H9 (cell line): Measurements from ENCODE around the gene VARS1. TPM values are rescaled to one million over a fixed set of nuclear protein-coding genes. Genes with fewer than 3 reads are reported as not detected.
A peak's percentile ranks its signal among the peaks of the same experiment; 100 is the strongest.

Experiments used
- DNase-seq: peaks from one replicate; pipeline ENCODE4 v3.0.0-alpha.2; 2017
- H2AFZ ChIP-seq: one replicate; pipeline ENCODE4 v1.6.1; 2013; ENCODE audit warnings: mild to moderate bottlenecking, low read length, control low read depth, moderate library complexity
- H2AK5ac ChIP-seq: 2 replicates; pipeline ENCODE4 v1.6.1; 2013; ENCODE audit warnings: low read length, control low read depth, mixed read lengths; ENCODE audit not compliant: insufficient read length
- H2BK120ac ChIP-seq: one replicate; pipeline ENCODE4 v1.6.1; 2013; ENCODE audit warnings: low read depth, mild to moderate bottlenecking, low read length, control low read depth, inconsistent platforms; ENCODE audit not compliant: poor library complexity, severe bottlenecking
- H2BK12ac ChIP-seq: 2 replicates; pipeline ENCODE4 v1.6.1; 2013; ENCODE audit warnings: low read length, control low read depth, mixed read lengths, low read depth; ENCODE audit not compliant: insufficient read length
- H2BK15ac ChIP-seq: 2 replicates; pipeline ENCODE4 v1.6.1; 2013; ENCODE audit warnings: low read depth, low read length, control low read depth
- H2BK20ac ChIP-seq: one replicate; pipeline ENCODE4 v1.6.1; 2013; ENCODE audit warnings: low read depth, mild to moderate bottlenecking, low read length, control low read depth, inconsistent platforms; ENCODE audit not compliant: poor library complexity, severe bottlenecking
- H2BK5ac ChIP-seq: 2 replicates; pipeline ENCODE4 v1.6.1; 2013; ENCODE audit warnings: low read length, control low read depth, mixed read lengths; ENCODE audit not compliant: insufficient read length
- H3K14ac ChIP-seq: 2 replicates; pipeline ENCODE4 v1.6.1; 2013; ENCODE audit warnings: low read length, control low read depth; ENCODE audit not compliant: insufficient read depth
- H3K18ac ChIP-seq: 2 replicates; pipeline ENCODE4 v1.6.1; 2013; ENCODE audit warnings: low read depth, mild to moderate bottlenecking, mixed read lengths, low read length, control low read depth; ENCODE audit not compliant: insufficient read length
- H3K23ac ChIP-seq: 2 replicates; pipeline ENCODE4 v1.6.1; 2013; ENCODE audit warnings: low read length, control low read depth, mixed read lengths, low read depth; ENCODE audit not compliant: insufficient read length
- H3K23me2 ChIP-seq: 2 replicates; pipeline ENCODE4 v1.6.1; 2013; ENCODE audit warnings: low read depth, mild to moderate bottlenecking, mixed read lengths, low read length, control low read depth; ENCODE audit not compliant: insufficient read length, poor library complexity, severe bottlenecking
- H3K27ac ChIP-seq: 2 replicates; pipeline ENCODE4 v1.5.1; 2013; ENCODE audit warnings: low read length, control low read depth, mixed read lengths, low read depth; ENCODE audit not compliant: insufficient read length
- H3K27me3 ChIP-seq: 2 replicates; pipeline ENCODE4 v1.6.1; 2013; ENCODE audit warnings: low read length, control low read depth, inconsistent platforms; ENCODE audit not compliant: insufficient read depth
- H3K4ac ChIP-seq: 2 replicates; pipeline ENCODE4 v1.6.1; 2013; ENCODE audit warnings: low read depth, mild to moderate bottlenecking, control low read depth, inconsistent platforms, low read length, moderate library complexity
- H3K4me1 ChIP-seq: 2 replicates; pipeline ENCODE4 v1.6.1; 2013; ENCODE audit warnings: low read length, control low read depth, inconsistent platforms; ENCODE audit not compliant: insufficient read depth
- H3K4me2 ChIP-seq: 2 replicates; pipeline ENCODE4 v1.6.1; 2013; ENCODE audit warnings: low read length, control low read depth, mixed read lengths; ENCODE audit not compliant: insufficient read length, insufficient read depth
- H3K56ac ChIP-seq: 2 replicates; pipeline ENCODE4 v1.6.1; 2013; ENCODE audit warnings: low read depth, mild to moderate bottlenecking, mixed read lengths, low read length, control low read depth; ENCODE audit not compliant: insufficient read length
- H3K79me1 ChIP-seq: 2 replicates; pipeline ENCODE4 v1.6.1; 2013; ENCODE audit warnings: low read depth, mild to moderate bottlenecking, moderate library complexity, low read length, control low read depth, inconsistent platforms; ENCODE audit not compliant: insufficient read depth, poor library complexity, severe bottlenecking
- H3K79me2 ChIP-seq: 2 replicates; pipeline ENCODE4 v1.6.1; 2013; ENCODE audit warnings: low read length, control low read depth, inconsistent platforms; ENCODE audit not compliant: insufficient read depth
- H3K9ac ChIP-seq: 2 replicates; pipeline ENCODE4 v1.6.1; 2013; ENCODE audit warnings: low read length, control low read depth, mixed read lengths; ENCODE audit not compliant: insufficient read length; ENCODE audit errors: extremely low read depth
- H3K9me3 ChIP-seq: one replicate; pipeline ENCODE4 v1.6.1; 2013; ENCODE audit warnings: low read depth, low read length, inconsistent platforms; ENCODE audit not compliant: control insufficient read depth
- H3T11ph ChIP-seq: one replicate; pipeline ENCODE4 v1.6.1; 2013; ENCODE audit warnings: mild to moderate bottlenecking, low read length, control low read depth, inconsistent platforms
- H4K20me1 ChIP-seq: one replicate; pipeline ENCODE4 v1.6.1; 2013; ENCODE audit not compliant: control insufficient read depth, insufficient read length, insufficient read depth
- H4K5ac ChIP-seq: 2 replicates; pipeline ENCODE4 v1.6.1; 2013; ENCODE audit warnings: low read depth, mild to moderate bottlenecking, mixed read lengths, low read length, control low read depth; ENCODE audit not compliant: insufficient read length
- H4K8ac ChIP-seq: replicated peaks from 2 replicates; pipeline ENCODE4 v1.6.1; 2013; ENCODE audit warnings: low read length, control low read depth, mixed read lengths, low read depth; ENCODE audit not compliant: insufficient read length
- H4K91ac ChIP-seq: 2 replicates; pipeline ENCODE4 v1.6.1; 2013; ENCODE audit warnings: low read depth, mild to moderate bottlenecking, moderate library complexity, mixed read lengths, low read length, control low read depth; ENCODE audit not compliant: insufficient read length
- H3K27ac Mint-ChIP-seq, 3 experiments: 2 replicates in 2 of 3; 3 replicates in 1 of 3; pipeline ENCODE4 v1.8.0; 2020 to 2021; ENCODE audit warnings: mixed read lengths in 3 of 3, mild to moderate bottlenecking in 1 of 3, moderate library complexity in 1 of 3
- H3K27me3 Mint-ChIP-seq: 2 replicates; pipeline ENCODE4 v1.8.0; 2021; ENCODE audit warnings: low read depth, mild to moderate bottlenecking, moderate library complexity, mixed read lengths
- H3K36me3 Mint-ChIP-seq, 3 experiments: 2 replicates in 2 of 3; 3 replicates in 1 of 3; pipeline ENCODE4 v1.8.0; 2020 to 2021; ENCODE audit warnings: low read depth in 3 of 3, mixed read lengths in 3 of 3; ENCODE audit not compliant: insufficient read depth in 1 of 3
- H3K4me1 Mint-ChIP-seq, 2 experiments: 2 replicates each; pipeline ENCODE4 v1.8.0; 2020; ENCODE audit warnings: mixed read lengths in 2 of 2
- H3K4me3 Mint-ChIP-seq, 2 experiments: 2 replicates in 1 of 2; 3 replicates in 1 of 2; pipeline ENCODE4 v1.8.0; 2020 to 2021; ENCODE audit warnings: mild to moderate bottlenecking in 2 of 2, mixed read lengths in 2 of 2, moderate library complexity in 1 of 2
- H3K9me3 Mint-ChIP-seq, 2 experiments: 2 replicates in 1 of 2; 3 replicates in 1 of 2; pipeline ENCODE4 v1.8.0; 2020; ENCODE audit warnings: mild to moderate bottlenecking in 2 of 2, mixed read lengths in 2 of 2, moderate library complexity in 1 of 2
- CTCF ChIP-seq: fragments of 200-600 bp; sonication (generic); conservative IDR thresholded peaks from 3 replicates; pipeline ENCODE4 v1.8.0; 2021; ENCODE audit warnings: antibody characterized with exemption, mild to moderate bottlenecking
- WGBS: extraction: QIAGEN DNeasy Blood & Tissue Kit; methylation state at CpG from one replicate; pipeline ENCODE4 v1.1.7; 2013; ENCODE audit warnings: missing lambda C conversion rate, low lambda C conversion rate, mixed read lengths; ENCODE audit not compliant: insufficient read length; ENCODE audit errors: extremely low coverage; 5-methylcytosine and 5-hydroxymethylcytosine counted together
- total RNA-seq: library from RNA; stranded (reverse); gene quantifications from 2 replicates; pipeline ENCODE4 v1.2.1, GENCODE V29; 2021

Gene VARS1
- total RNA-seq, 1 experiment from 2014 or later, result 154 TPM

- no peak overlapping the region for H3K4me3 Mint-ChIP-seq
- Histone ChIP-seq H3K27ac (no peak overlapping the region), H3K4ac (no peak overlapping the region)
Measured at GRCh38 chr6:31797588-31797987, 2.0 kb upstream of the VARS1 start.

More at GRCh38 chr6:31797588-31797987, 2.0 kb upstream of the VARS1 start:
- H4K91ac ChIP-seq, result no peak overlapping the region
- H2BK15ac ChIP-seq, result no peak overlapping the region
- peaks cover 3% of the 10 kb centered on the region for H3K23me2 ChIP-seq
- H3K79me1 ChIP-seq, result no peaks in the 10 kb centered on the region
- no peaks in the 10 kb centered on the region for H3K9me3 Mint-ChIP-seq
- H3K36me3 Mint-ChIP-seq, result peaks cover 8 to 51% (median 40%) of the 10 kb centered on the region in 3 experiments
- no peak overlapping the region for H2AFZ ChIP-seq
- no peaks in the 10 kb centered on the region for H3K27me3 ChIP-seq
- H3K4me2 ChIP-seq, result no peak overlapping the region
- H2BK120ac ChIP-seq, result no peak overlapping the region
- no peak overlapping the region for H3K14ac ChIP-seq
- DNase-seq, result no peak
- no peak overlapping the region for H2BK20ac ChIP-seq
- peaks cover 6 to 7% of the 10 kb centered on the region in 2 experiments for H3K4me1 Mint-ChIP-seq
- H2BK5ac ChIP-seq, result no peak overlapping the region
- no peaks in the 10 kb centered on the region for H3K27me3 Mint-ChIP-seq
- H3K18ac ChIP-seq, result no peak overlapping the region
- peaks cover 2% of the 10 kb centered on the region; the same call in 1 of the 2 replicates for H3K79me2 ChIP-seq
- H3K56ac ChIP-seq, result no peak overlapping the region
- H4K8ac ChIP-seq, result no peak overlapping the region
- no peaks in the 10 kb centered on the region for H3K4me1 ChIP-seq
- H4K5ac ChIP-seq, result no peak overlapping the region
- H3T11ph ChIP-seq, result no peak overlapping the region
- no peak for TF ChIP-seq CTCF
- H4K20me1 ChIP-seq, result no peaks in the 10 kb centered on the region
- no peak overlapping the region for H2BK12ac ChIP-seq
- H3K27ac Mint-ChIP-seq, result peak overlapping the region in 1 of 3 experiments; percentile 70; a peak in 1 of 7 replicates
- H3K23ac ChIP-seq, result no peak overlapping the region
- no CpG with 5 or more reads among the region's 5 CpGs for WGBS
- H2AK5ac ChIP-seq, result no peak overlapping the region
- H3K9ac ChIP-seq, result no peak overlapping the region
- H3K9me3 ChIP-seq, result no peaks in the 10 kb centered on the region
